ENCODE data around the gene GPNMB.

DNA sequence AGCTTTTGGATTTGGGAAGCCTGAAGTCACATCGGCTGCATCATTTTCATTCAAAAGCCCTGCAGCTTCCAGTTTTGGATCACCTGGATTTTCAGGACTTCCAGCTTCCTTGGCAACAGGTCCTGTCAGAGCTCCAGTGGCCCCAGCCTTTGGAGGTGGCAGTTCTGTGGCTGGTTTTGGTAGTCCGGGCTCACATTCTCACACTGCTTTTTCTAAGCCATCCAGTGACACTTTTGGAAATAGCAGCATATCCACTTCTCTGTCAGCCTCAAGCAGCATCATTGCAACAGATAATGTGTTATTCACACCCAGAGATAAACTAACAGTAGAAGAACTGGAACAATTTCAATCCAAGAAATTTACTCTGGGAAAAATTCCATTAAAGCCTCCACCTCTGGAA is 46.2 kb upstream of the GPNMB start:
- TF ChIP-seq, protein P1, sequence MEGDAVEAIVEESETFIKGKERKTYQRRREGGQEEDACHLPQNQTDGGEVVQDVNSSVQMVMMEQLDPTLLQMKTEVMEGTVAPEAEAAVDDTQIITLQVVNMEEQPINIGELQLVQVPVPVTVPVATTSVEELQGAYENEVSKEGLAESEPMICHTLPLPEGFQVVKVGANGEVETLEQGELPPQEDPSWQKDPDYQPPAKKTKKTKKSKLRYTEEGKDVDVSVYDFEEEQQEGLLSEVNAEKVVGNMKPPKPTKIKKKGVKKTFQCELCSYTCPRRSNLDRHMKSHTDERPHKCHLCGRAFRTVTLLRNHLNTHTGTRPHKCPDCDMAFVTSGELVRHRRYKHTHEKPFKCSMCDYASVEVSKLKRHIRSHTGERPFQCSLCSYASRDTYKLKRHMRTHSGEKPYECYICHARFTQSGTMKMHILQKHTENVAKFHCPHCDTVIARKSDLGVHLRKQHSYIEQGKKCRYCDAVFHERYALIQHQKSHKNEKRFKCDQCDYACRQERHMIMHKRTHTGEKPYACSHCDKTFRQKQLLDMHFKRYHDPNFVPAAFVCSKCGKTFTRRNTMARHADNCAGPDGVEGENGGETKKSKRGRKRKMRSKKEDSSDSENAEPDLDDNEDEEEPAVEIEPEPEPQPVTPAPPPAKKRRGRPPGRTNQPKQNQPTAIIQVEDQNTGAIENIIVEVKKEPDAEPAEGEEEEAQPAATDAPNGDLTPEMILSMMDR (IDR thresholded peaks at IDR 0.05), result no peak
- no peak for TF ChIP-seq POLR2A (IDR thresholded peaks at IDR 0.05)
